CD4-positive, alpha-beta T cell treated with Interleukin-21 for 1 hour (primary cell): Measurements from ENCODE around the gene TBC1D12.
"Not testable (repeated sequence)": the region's sequence is repeated elsewhere in the genome, so short reads cannot be mapped to it uniquely, and the experiment has no call there.

Experiments used
- DNase-seq: peaks from one replicate; pipeline ENCODE4 v3.0.0-alpha.2; 2020

TBC1D12 gene

GRCh38 chr10:94549221-94549620 is 146.9 kb downstream of the TBC1D12 start:
- no peak for DNase-seq

GRCh38 chr10:94567714-94568307 is 165.5 kb downstream of the TBC1D12 start:
- DNase-seq = not testable (repeated sequence)

DNA sequence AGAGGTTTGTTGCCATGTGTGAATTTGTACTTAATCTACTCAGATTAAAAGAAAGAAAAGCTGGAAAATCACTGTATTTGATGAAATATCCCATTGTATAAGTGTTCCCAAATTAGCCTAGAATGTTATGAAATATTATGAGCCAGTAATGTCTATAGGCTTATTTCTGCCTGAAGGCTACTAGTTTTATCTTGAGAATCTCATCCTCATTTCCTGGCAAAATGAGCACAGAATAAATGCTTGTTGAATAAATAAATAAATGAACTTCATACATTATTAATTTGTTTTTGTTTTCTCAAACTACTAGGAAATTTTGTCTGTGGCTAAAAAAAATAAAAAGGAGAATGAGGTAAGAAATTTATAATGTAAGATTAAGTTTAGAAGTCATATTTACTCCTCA is 168.7 kb downstream of the TBC1D12 start:
- DNase-seq = no peak

DNA sequence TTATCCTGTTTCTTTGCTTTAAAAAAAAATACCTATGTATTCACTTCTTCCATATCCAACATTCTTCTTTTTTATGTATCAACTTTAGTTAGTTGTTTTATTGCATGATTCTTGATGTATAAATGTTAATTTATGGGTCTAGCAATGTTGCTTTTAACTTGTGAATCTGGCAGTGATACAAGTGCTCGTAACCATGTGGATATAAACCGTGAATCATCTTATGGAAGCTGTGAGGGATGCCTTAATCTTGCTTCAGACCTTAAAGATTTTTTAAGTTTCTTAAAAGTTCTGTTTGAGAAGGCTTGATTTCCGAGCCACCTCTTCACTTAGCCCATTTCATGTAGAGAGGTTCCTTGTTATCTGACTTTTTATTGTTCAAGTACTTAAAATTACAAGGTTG is 169.2 kb downstream of the TBC1D12 start:
- DNase-seq = no peak

GRCh38 chr10:94578790-94579189 is 176.4 kb downstream of the TBC1D12 start:
- DNase-seq = no peak

GRCh38 chr10:94583124-94583523 is 180.8 kb downstream of the TBC1D12 start:
- DNase-seq = no peak
